Breast epithelium (tissue), 3 donors: ENCODE data around the gene PROCA1.

ENCODE experiments used
- CTCF ChIP-seq, 3 donors: fragments of 450-650 bp; IDR thresholded peaks; one replicate each; pipeline ENCODE4 v1.5.1; 2016 to 2017; ENCODE audit warnings: antibody characterized with exemption in 3 of 3, mild to moderate bottlenecking in 3 of 3, moderate library complexity in 3 of 3
- POLR2A ChIP-seq: fragments of 450-650 bp; IDR thresholded peaks from one replicate; pipeline ENCODE4 v1.6.1; 2016; ENCODE audit warnings: antibody characterized with exemption, mild to moderate bottlenecking, moderate library complexity
- POLR2AphosphoS5 ChIP-seq, 3 donors: sonication (generic); formaldehyde crosslinking; IDR thresholded peaks; one replicate each; pipeline ENCODE4 v1.6.1; 2017; ENCODE audit warnings: antibody characterized with exemption in 3 of 3

- no peak for TF ChIP-seq CTCF (IDR thresholded peaks at IDR 0.05)
- no peak for TF ChIP-seq POLR2AphosphoS5 (IDR thresholded peaks at IDR 0.05)
- no peak for TF ChIP-seq POLR2A
Observed at GRCh38 chr17:28712705-28713415, 1.2 kb upstream of the PROCA1 start.
